Progenitor cell of endocrine pancreas (in vitro differentiated cells): ENCODE measurements around the gene KCNK7. TPM values are rescaled to one million over a fixed set of nuclear protein-coding genes. Genes with fewer than 3 reads are reported as not detected.

Experiments
- DNase-seq: peaks from one replicate; pipeline ENCODE4 v3.0.0; 2021; ENCODE audit warnings: low spot score; ENCODE audit not compliant: unreplicated experiment
- H3K27ac Mint-ChIP-seq: 2 replicates; pipeline ENCODE4 v1.8.0; 2021; ENCODE audit warnings: mild to moderate bottlenecking, moderate library complexity, mixed read lengths
- H3K27me3 Mint-ChIP-seq: 2 replicates; pipeline ENCODE4 v1.8.0; 2021; ENCODE audit warnings: mixed read lengths
- H3K36me3 Mint-ChIP-seq: 2 replicates; pipeline ENCODE4 v1.8.0; 2022; ENCODE audit warnings: mixed read lengths; ENCODE audit not compliant: insufficient read depth
- H3K4me1 Mint-ChIP-seq: 2 replicates; pipeline ENCODE4 v1.8.0; 2021; ENCODE audit warnings: low read depth, mixed read lengths
- H3K4me3 Mint-ChIP-seq: 2 replicates; pipeline ENCODE4 v1.8.0; 2021; ENCODE audit warnings: low read depth, mild to moderate bottlenecking, moderate library complexity, mixed read lengths
- H3K9me3 Mint-ChIP-seq: 2 replicates; pipeline ENCODE4 v1.8.0; 2021; ENCODE audit warnings: low read depth, mixed read lengths
- CTCF ChIP-seq: fragments of 200-600 bp; sonication (generic); IDR thresholded peaks from one replicate; pipeline ENCODE4 v1.5.0; 2021; ENCODE audit warnings: antibody characterized with exemption, mild to moderate bottlenecking; ENCODE audit not compliant: unreplicated experiment
- total RNA-seq: library from RNA; stranded (reverse); gene quantifications from 2 replicates; pipeline ENCODE4 v1.2.1, GENCODE V29; 2021

Gene KCNK7
- total RNA-seq, 1 donor from 2014 or later = 1.7 TPM

GRCh38 chr11:65636108-65637031, 40.8 kb upstream of the KCNK7 start:
- Mint-ChIP-seq H3K9me3 (no peaks in the 10 kb centered on the region), H3K27me3 (no peaks in the 10 kb centered on the region), H3K27ac (no peak overlapping the region), H3K4me3 (no peak overlapping the region), H3K36me3 (peaks cover 3% of the 10 kb centered on the region), H3K4me1 (peaks cover 6% of the 10 kb centered on the region)
- DNase-seq = no peak
- TF ChIP-seq CTCF = no peak

GRCh38 chr11:65634905-65635731, 39.5 kb upstream of the KCNK7 start:
- H3K36me3 Mint-ChIP-seq = peaks cover 3% of the 10 kb centered on the region
- DNase-seq = no peak
- H3K4me3 Mint-ChIP-seq = no peak overlapping the region
- TF ChIP-seq CTCF = no peak
- peaks cover 6% of the 10 kb centered on the region for H3K4me1 Mint-ChIP-seq
- H3K27ac Mint-ChIP-seq = no peak overlapping the region
- H3K27me3 Mint-ChIP-seq = no peaks in the 10 kb centered on the region
- no peaks in the 10 kb centered on the region for H3K9me3 Mint-ChIP-seq

- TF ChIP-seq CTCF = no peak
- Mint-ChIP-seq H3K9me3 (no peaks in the 10 kb centered on the region), H3K27ac (no peak overlapping the region)
Measured at GRCh38 chr11:65634440-65634839, 38.8 kb upstream of the KCNK7 start.

GRCh38 chr11:65634109-65634436, 38.5 kb upstream of the KCNK7 start:
- H3K4me3 Mint-ChIP-seq = no peak overlapping the region
- TF ChIP-seq CTCF = no peak
- no peak for DNase-seq
- H3K36me3 Mint-ChIP-seq = peaks cover 4% of the 10 kb centered on the region
- H3K4me1 Mint-ChIP-seq = peaks cover 6% of the 10 kb centered on the region
- no peaks in the 10 kb centered on the region for H3K27me3 Mint-ChIP-seq
- no peak overlapping the region for H3K27ac Mint-ChIP-seq
- H3K9me3 Mint-ChIP-seq = no peaks in the 10 kb centered on the region

More at GRCh38 chr11:65634440-65634839, 38.8 kb upstream of the KCNK7 start:
- Mint-ChIP-seq H3K4me1 (peaks cover 6% of the 10 kb centered on the region), H3K27me3 (no peaks in the 10 kb centered on the region), H3K36me3 (peaks cover 3% of the 10 kb centered on the region), H3K4me3 (no peak overlapping the region)
- DNase-seq = no peak

- no peak overlapping the region for H3K4me3 Mint-ChIP-seq
Measured at GRCh38 chr11:65633390-65634108, 37.9 kb upstream of the KCNK7 start.

More at GRCh38 chr11:65633390-65634108, 37.9 kb upstream of the KCNK7 start:
- Mint-ChIP-seq H3K27me3 (no peaks in the 10 kb centered on the region), H3K36me3 (peaks cover 4% of the 10 kb centered on the region), H3K27ac (no peak overlapping the region), H3K9me3 (no peaks in the 10 kb centered on the region), H3K4me1 (peaks cover 3% of the 10 kb centered on the region)
- no peak for DNase-seq
- TF ChIP-seq CTCF = no peak
